A673 (cell line): ENCODE results near the gene NHERF1. TPM values are rescaled to one million over a fixed set of nuclear protein-coding genes. Genes with fewer than 3 reads are reported as not detected.

Source experiments
- BruUV-seq: library from RNA; stranded (reverse); fragments of 400-500 nt; replicated peaks from 2 replicates; lab custom pipeline; 2021; lab: Mats Ljungman, UMichigan
- CTCF ChIA-PET: fragments of 300-600 bp; sonication (Branson Sonifier 250); formaldehyde crosslinking; loops from one replicate; lab custom pipeline; 2022; ENCODE audit warnings: antibody characterized with exemption; lab: Charles Lee
- POLR2A ChIA-PET: fragments of 300-600 bp; sonication (Branson Sonifier 250); formaldehyde crosslinking; loops from one replicate; lab custom pipeline; 2022; ENCODE audit warnings: antibody characterized with exemption; ENCODE audit not compliant: low non-redundant PET; lab: Charles Lee
- DNase-seq: peaks from one replicate; pipeline ENCODE4 v3.0.0-alpha.2; 2015; ENCODE audit warnings: low spot score
- H3K27ac ChIP-seq: fragments of 200-600 bp; sonication (generic); 2 replicates; pipeline ENCODE4 v1.5.1; 2016; ENCODE audit warnings: mixed run types, low read depth, mild to moderate bottlenecking, mixed read lengths, antibody characterized with exemption, low read length; ENCODE audit not compliant: poor library complexity, severe bottlenecking
- H3K27me3 ChIP-seq: fragments of 200-600 bp; sonication (generic); replicated peaks from 2 replicates; pipeline ENCODE4 v1.6.1; 2017; ENCODE audit warnings: mixed run types, low read depth, mild to moderate bottlenecking, mixed read lengths, antibody characterized with exemption, low read length; ENCODE audit not compliant: insufficient read depth, poor library complexity
- H3K36me3 ChIP-seq: fragments of 200-600 bp; sonication (generic); 2 replicates; pipeline ENCODE4 v1.6.1; 2016; ENCODE audit warnings: mixed run types, mild to moderate bottlenecking, mixed read lengths, antibody characterized with exemption, low read length; ENCODE audit not compliant: insufficient read depth, poor library complexity, severe bottlenecking
- H3K4me1 ChIP-seq: fragments of 200-600 bp; sonication (generic); 2 replicates; pipeline ENCODE4 v1.6.1; 2017; ENCODE audit warnings: mixed run types, mild to moderate bottlenecking, mixed read lengths, antibody characterized with exemption, low read length; ENCODE audit not compliant: insufficient read depth, poor library complexity, severe bottlenecking
- H3K4me3 ChIP-seq: fragments of 200-600 bp; sonication (generic); 2 replicates; pipeline ENCODE4 v1.5.1; 2016; ENCODE audit warnings: low read depth, mixed run types, mild to moderate bottlenecking, mixed read lengths, low read length; ENCODE audit not compliant: poor library complexity, severe bottlenecking
- H3K9me3 ChIP-seq: fragments of 200-600 bp; sonication (generic); 2 replicates; pipeline ENCODE4 v1.6.1; 2016; ENCODE audit warnings: mixed run types, low read depth, mild to moderate bottlenecking, mixed read lengths, antibody characterized with exemption, low read length; ENCODE audit not compliant: poor library complexity, severe bottlenecking
- CTCF ChIP-seq: fragments of 300-800, 200-600 bp; sonication (generic); conservative IDR thresholded peaks from 2 replicates; pipeline ENCODE4 v1.5.1; 2017; ENCODE audit warnings: low read depth, mild to moderate bottlenecking, antibody characterized with exemption, low read length, moderate library complexity, mixed read lengths
- EZH2 ChIP-seq: fragments of 200-600 bp; sonication (generic); IDR thresholded peaks from 2 replicates; pipeline ENCODE4 v1.6.1; 2017; ENCODE audit warnings: borderline replicate concordance, low read depth, mild to moderate bottlenecking, mixed read lengths, antibody characterized with exemption, low read length; ENCODE audit not compliant: poor library complexity, severe bottlenecking
- intact Hi-C: fragments of 100-400 bp; cut with micrococcal nuclease; formaldehyde crosslinking; loops from one replicate; pipeline ENCODE4 v1.10.0; 2022; ENCODE audit not compliant: unreplicated experiment
- total RNA-seq: library from RNA; stranded (reverse); gene quantifications from 2 replicates; pipeline ENCODE4 v1.2.3, GENCODE V29; 2021

The NHERF1 gene
- total RNA-seq, 1 experiment from 2014 or later: 33.8 TPM

DNA sequence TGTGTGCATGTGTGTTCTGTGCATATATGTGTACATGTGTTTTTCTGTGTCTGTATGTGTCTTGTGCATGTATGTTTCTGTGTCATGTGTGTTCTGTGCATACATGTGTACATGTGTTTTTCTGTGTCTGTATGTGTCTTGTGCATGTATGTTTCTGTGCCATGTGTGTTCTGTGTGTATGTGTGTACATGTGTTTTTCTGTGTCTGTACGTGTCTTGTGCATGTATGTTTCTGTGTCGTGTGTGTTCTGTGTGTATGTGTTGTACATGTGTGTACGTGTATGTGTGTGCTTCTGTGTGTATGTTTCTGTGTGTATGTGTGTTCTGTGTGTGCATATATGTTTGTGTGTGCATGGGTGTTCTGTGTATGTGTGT, 19.7 kb upstream of the NHERF1 start:
- ChIA-PET POLR2A (no interaction called here), CTCF (no interaction called here)
- intact Hi-C loops: no loop called here
- DNase-seq: no peak
- Histone ChIP-seq H3K4me3 (no peak overlapping the region), H3K9me3 (no peaks in the 10 kb centered on the region), H3K27ac (no peak overlapping the region), H3K4me1 (no peaks in the 10 kb centered on the region), H3K27me3 (peaks cover 7% of the 10 kb centered on the region), H3K36me3 (no peaks in the 10 kb centered on the region)
- no TSS peak for BruUV-seq
- no peak for TF ChIP-seq CTCF

DNA sequence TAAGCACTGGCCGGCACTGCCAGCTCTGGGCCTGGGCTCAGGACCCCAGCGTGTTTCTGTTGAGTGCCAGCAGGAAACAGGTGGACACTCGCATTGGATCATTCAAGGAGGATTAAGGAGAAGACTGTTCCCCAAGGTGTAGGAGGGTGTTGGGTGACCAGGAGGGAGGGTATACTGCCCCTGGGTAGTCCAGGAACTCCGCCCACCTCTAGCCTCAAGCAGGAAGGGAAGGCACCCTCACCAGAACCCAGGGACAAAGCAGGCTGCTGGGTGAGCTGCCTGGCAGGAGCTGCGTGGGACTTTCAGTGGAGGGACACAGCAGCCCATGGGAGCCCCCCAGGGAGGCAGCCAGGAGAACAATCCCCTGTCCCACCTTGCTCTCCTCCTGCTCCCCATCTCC, 19.1 kb upstream of the NHERF1 start:
- no peak for TF ChIP-seq EZH2
- TF ChIP-seq CTCF: no peak
- intact Hi-C loops: no loop called here
- Histone ChIP-seq H3K4me3 (no peak overlapping the region), H3K27me3 (peaks cover 11% of the 10 kb centered on the region), H3K9me3 (no peaks in the 10 kb centered on the region), H3K4me1 (no peaks in the 10 kb centered on the region), H3K36me3 (no peaks in the 10 kb centered on the region), H3K27ac (no peak overlapping the region)
- BruUV-seq: no TSS peak
- ChIA-PET CTCF (no interaction called here), POLR2A (no interaction called here)
- no peak for DNase-seq

GRCh38 chr17:74729866-74730265, 18.6 kb upstream of the NHERF1 start:
- CTCF ChIA-PET: no interaction called here

More at GRCh38 chr17:74729866-74730265, 18.6 kb upstream of the NHERF1 start:
- Histone ChIP-seq H3K4me3 (no peak overlapping the region), H3K4me1 (no peaks in the 10 kb centered on the region), H3K9me3 (no peaks in the 10 kb centered on the region), H3K36me3 (no peaks in the 10 kb centered on the region), H3K27ac (no peak overlapping the region), H3K27me3 (peaks cover 16% of the 10 kb centered on the region)
- POLR2A ChIA-PET: no interaction called here
- BruUV-seq: no TSS peak
- DNase-seq: no peak
- intact Hi-C loops: no loop called here
- TF ChIP-seq CTCF: no peak
- TF ChIP-seq EZH2: no peak
